HFFc6 (cell line): ENCODE measurements around the gene ATP1A3. TPM values are rescaled to one million over a fixed set of nuclear protein-coding genes. Genes with fewer than 3 reads are reported as not detected.

Experiments used
- DNase-seq: peaks from one replicate; pipeline ENCODE4 v3.0.0-alpha.2; 2018
- H3K27ac Mint-ChIP-seq: 2 replicates; pipeline ENCODE4 v1.8.0; 2020; ENCODE audit warnings: mild to moderate bottlenecking, mixed read lengths
- H3K27me3 Mint-ChIP-seq: 2 replicates; pipeline ENCODE4 v1.8.0; 2021; ENCODE audit warnings: mild to moderate bottlenecking, moderate library complexity, mixed read lengths; ENCODE audit not compliant: insufficient read depth
- H3K36me3 Mint-ChIP-seq: 2 replicates; pipeline ENCODE4 v1.8.0; 2021; ENCODE audit warnings: low read depth, mixed read lengths
- H3K4me1 Mint-ChIP-seq: 2 replicates; pipeline ENCODE4 v1.8.0; 2020; ENCODE audit warnings: low read depth, mixed read lengths
- H3K4me3 Mint-ChIP-seq: 2 replicates; pipeline ENCODE4 v1.8.0; 2020; ENCODE audit warnings: mild to moderate bottlenecking, moderate library complexity, mixed read lengths
- H3K9me3 Mint-ChIP-seq: 2 replicates; pipeline ENCODE4 v1.8.0; 2020; ENCODE audit warnings: mild to moderate bottlenecking, mixed read lengths
- CTCF ChIP-seq: fragments of 200-600 bp; sonication (generic); IDR thresholded peaks from 2 replicates; pipeline ENCODE4 v1.5.0; 2021; ENCODE audit warnings: antibody characterized with exemption, mild to moderate bottlenecking
- total RNA-seq, 6 experiments: library from RNA; stranded (reverse); fragmentation: NEBNext Ultra II Directional; extraction: Animal tissue kit (Norgen Biotek cat#: 25700); gene quantifications; 2 replicates in 1 of 6; 3 replicates in 5 of 6; pipeline ENCODE4 v1.2.3, GENCODE V29; 2021

The ATP1A3 gene
- total RNA-seq, 6 experiments from 2014 or later: 0.10 to 0.66 (median 0.33) TPM; not detected in 2

- Mint-ChIP-seq H3K36me3 (no peaks in the 10 kb centered on the region), H3K27me3 (peaks cover 46% of the 10 kb centered on the region), H3K4me1 (peaks cover 41% of the 10 kb centered on the region), H3K4me3 (no peak overlapping the region), H3K9me3 (no peaks in the 10 kb centered on the region), H3K27ac (no peak overlapping the region)
- DNase-seq: no peak
- TF ChIP-seq CTCF: no peak
Measured at GRCh38 chr19:41933693-41934426, 60.2 kb downstream of the ATP1A3 start.

- Mint-ChIP-seq H3K9me3 (no peaks in the 10 kb centered on the region), H3K4me1 (peaks cover 43% of the 10 kb centered on the region), H3K36me3 (no peaks in the 10 kb centered on the region), H3K27me3 (peaks cover 50% of the 10 kb centered on the region), H3K27ac (no peak overlapping the region), H3K4me3 (no peak overlapping the region)
- DNase-seq: no peak
- TF ChIP-seq CTCF: no peak
Measured at GRCh38 chr19:41932720-41933332, 61.2 kb downstream of the ATP1A3 start.

GRCh38 chr19:41932259-41932719, 61.7 kb downstream of the ATP1A3 start:
- no peak for TF ChIP-seq CTCF
- peaks cover 50% of the 10 kb centered on the region for H3K27me3 Mint-ChIP-seq
- H3K4me1 Mint-ChIP-seq: peaks cover 38% of the 10 kb centered on the region
- no peak overlapping the region for H3K4me3 Mint-ChIP-seq
- no peaks in the 10 kb centered on the region for H3K36me3 Mint-ChIP-seq
- no peak overlapping the region for H3K27ac Mint-ChIP-seq
- no peak for DNase-seq
- no peaks in the 10 kb centered on the region for H3K9me3 Mint-ChIP-seq

- DNase-seq: no peak
- Mint-ChIP-seq H3K36me3 (no peaks in the 10 kb centered on the region), H3K27ac (no peak overlapping the region), H3K4me1 (peaks cover 27% of the 10 kb centered on the region), H3K9me3 (no peaks in the 10 kb centered on the region), H3K4me3 (no peak overlapping the region), H3K27me3 (peaks cover 50% of the 10 kb centered on the region)
- peak; percentile 61 for TF ChIP-seq CTCF
Measured at GRCh38 chr19:41930926-41931592, 63.0 kb downstream of the ATP1A3 start.

- TF ChIP-seq CTCF: no peak
- Mint-ChIP-seq H3K4me3 (no peak overlapping the region), H3K27me3 (peaks cover 50% of the 10 kb centered on the region)
Measured at GRCh38 chr19:41930322-41930722, 63.7 kb downstream of the ATP1A3 start.

More at GRCh38 chr19:41930322-41930722, 63.7 kb downstream of the ATP1A3 start:
- H3K27ac Mint-ChIP-seq: no peak overlapping the region
- no peaks in the 10 kb centered on the region for H3K9me3 Mint-ChIP-seq
- no peak for DNase-seq
- no peaks in the 10 kb centered on the region for H3K36me3 Mint-ChIP-seq
- H3K4me1 Mint-ChIP-seq: peaks cover 20% of the 10 kb centered on the region
